MCF 10A (cell line): Measurements from ENCODE around the gene GPAM. TPM values are rescaled to one million over a fixed set of nuclear protein-coding genes. Genes with fewer than 3 reads are reported as not detected.

Experiments used
- BruUV-seq: library from RNA; stranded (reverse); fragments of 400-500 nt; replicated peaks from 2 replicates; lab custom pipeline; 2021; lab: Mats Ljungman, UMichigan
- CTCF ChIA-PET: fragments of 300-600 bp; sonication (Branson Sonifier 250); formaldehyde crosslinking; extraction: SDS; loops from one replicate; lab custom pipeline; 2021; ENCODE audit warnings: antibody characterized with exemption, inconsistent platforms; lab: Yijun Ruan, JAX
- POLR2A ChIA-PET: fragments of 300-600, 350-650 bp; sonication (Branson Sonifier 250); formaldehyde crosslinking; extraction: SDS; loops from one replicate; lab custom pipeline; 2020; ENCODE audit warnings: antibody characterized with exemption, inconsistent platforms; lab: Yijun Ruan, JAX
- DNase-seq: peaks from one replicate; pipeline ENCODE4 v3.0.0-alpha.2; 2018; ENCODE audit not compliant: unreplicated experiment
- H3K27ac Mint-ChIP-seq: one replicate; pipeline ENCODE4 v1.8.0; 2022; ENCODE audit warnings: mild to moderate bottlenecking, low read depth, mixed read lengths; ENCODE audit not compliant: unreplicated experiment
- H3K27me3 Mint-ChIP-seq: one replicate; pipeline ENCODE4 v1.8.0; 2022; ENCODE audit warnings: mixed read lengths; ENCODE audit not compliant: insufficient read depth, unreplicated experiment
- H3K36me3 Mint-ChIP-seq: one replicate; pipeline ENCODE4 v1.8.0; 2022; ENCODE audit warnings: mild to moderate bottlenecking, moderate library complexity, mixed read lengths; ENCODE audit not compliant: insufficient read depth, unreplicated experiment
- H3K4me1 Mint-ChIP-seq: one replicate; pipeline ENCODE4 v1.8.0; 2022; ENCODE audit warnings: mixed read lengths; ENCODE audit not compliant: insufficient read depth, unreplicated experiment
- H3K4me3 Mint-ChIP-seq: one replicate; pipeline ENCODE4 v1.8.0; 2022; ENCODE audit warnings: mild to moderate bottlenecking, moderate library complexity, mixed read lengths; ENCODE audit not compliant: unreplicated experiment
- H3K9me3 Mint-ChIP-seq: one replicate; pipeline ENCODE4 v1.8.0; 2022; ENCODE audit warnings: mixed read lengths; ENCODE audit not compliant: unreplicated experiment
- intact Hi-C: fragments of 100-400 bp; cut with micrococcal nuclease; formaldehyde crosslinking; loops from 2 replicates; pipeline ENCODE4 v1.14.1; 2022
- total RNA-seq: library from RNA; stranded (reverse); gene quantifications from 2 replicates; pipeline ENCODE4 v1.2.3, GENCODE V29; 2022
- TF ChIP-seq, protein P1 (sequence below): fragments of 200-600 bp; IDR thresholded peaks from one replicate; pipeline ENCODE4 v1.8.0; 2022; ENCODE audit warnings: antibody characterized with exemption, mild to moderate bottlenecking; ENCODE audit not compliant: unreplicated experiment

The GPAM gene
- total RNA-seq, 1 experiment from 2014 or later = 20.4 TPM

GRCh38 chr10:112218960-112219359 lies 35.4 kb upstream of the GPAM start:
- Mint-ChIP-seq H3K27ac (no peak overlapping the region), H3K36me3 (peaks cover 13% of the 10 kb centered on the region), H3K9me3 (no peaks in the 10 kb centered on the region), H3K4me3 (no peak overlapping the region), H3K4me1 (peaks cover 38% of the 10 kb centered on the region), H3K27me3 (no peaks in the 10 kb centered on the region)
- intact Hi-C loops = no loop called here
- TF ChIP-seq, protein P1, sequence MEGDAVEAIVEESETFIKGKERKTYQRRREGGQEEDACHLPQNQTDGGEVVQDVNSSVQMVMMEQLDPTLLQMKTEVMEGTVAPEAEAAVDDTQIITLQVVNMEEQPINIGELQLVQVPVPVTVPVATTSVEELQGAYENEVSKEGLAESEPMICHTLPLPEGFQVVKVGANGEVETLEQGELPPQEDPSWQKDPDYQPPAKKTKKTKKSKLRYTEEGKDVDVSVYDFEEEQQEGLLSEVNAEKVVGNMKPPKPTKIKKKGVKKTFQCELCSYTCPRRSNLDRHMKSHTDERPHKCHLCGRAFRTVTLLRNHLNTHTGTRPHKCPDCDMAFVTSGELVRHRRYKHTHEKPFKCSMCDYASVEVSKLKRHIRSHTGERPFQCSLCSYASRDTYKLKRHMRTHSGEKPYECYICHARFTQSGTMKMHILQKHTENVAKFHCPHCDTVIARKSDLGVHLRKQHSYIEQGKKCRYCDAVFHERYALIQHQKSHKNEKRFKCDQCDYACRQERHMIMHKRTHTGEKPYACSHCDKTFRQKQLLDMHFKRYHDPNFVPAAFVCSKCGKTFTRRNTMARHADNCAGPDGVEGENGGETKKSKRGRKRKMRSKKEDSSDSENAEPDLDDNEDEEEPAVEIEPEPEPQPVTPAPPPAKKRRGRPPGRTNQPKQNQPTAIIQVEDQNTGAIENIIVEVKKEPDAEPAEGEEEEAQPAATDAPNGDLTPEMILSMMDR = no peak
- ChIA-PET CTCF (interaction anchor here (0.6 kb wide), 1 partner anchor 1376 kb away, joined by 3 read pairs; no protein-coding TSS in a partner anchor), POLR2A (no interaction called here)
- no TSS peak for BruUV-seq
- DNase-seq = no peak

- peaks cover 18% of the 10 kb centered on the region for H3K36me3 Mint-ChIP-seq
- no peak overlapping the region for H3K4me3 Mint-ChIP-seq
- intact Hi-C loops = no loop called here
- H3K9me3 Mint-ChIP-seq = no peaks in the 10 kb centered on the region
- POLR2A ChIA-PET = no interaction called here
- TF ChIP-seq, protein P1 = no peak
- BruUV-seq = no TSS peak
- H3K27me3 Mint-ChIP-seq = no peaks in the 10 kb centered on the region
- CTCF ChIA-PET = interaction anchor here (1.0 kb wide), 1 partner anchor 1142 kb away, joined by 3 read pairs; no protein-coding TSS in a partner anchor
- no peak for DNase-seq
- H3K4me1 Mint-ChIP-seq = peaks cover 38% of the 10 kb centered on the region
- peak overlapping the region; percentile 47 for H3K27ac Mint-ChIP-seq
Measured at GRCh38 chr10:112218036-112218390, 34.4 kb upstream of the GPAM start.

DNA sequence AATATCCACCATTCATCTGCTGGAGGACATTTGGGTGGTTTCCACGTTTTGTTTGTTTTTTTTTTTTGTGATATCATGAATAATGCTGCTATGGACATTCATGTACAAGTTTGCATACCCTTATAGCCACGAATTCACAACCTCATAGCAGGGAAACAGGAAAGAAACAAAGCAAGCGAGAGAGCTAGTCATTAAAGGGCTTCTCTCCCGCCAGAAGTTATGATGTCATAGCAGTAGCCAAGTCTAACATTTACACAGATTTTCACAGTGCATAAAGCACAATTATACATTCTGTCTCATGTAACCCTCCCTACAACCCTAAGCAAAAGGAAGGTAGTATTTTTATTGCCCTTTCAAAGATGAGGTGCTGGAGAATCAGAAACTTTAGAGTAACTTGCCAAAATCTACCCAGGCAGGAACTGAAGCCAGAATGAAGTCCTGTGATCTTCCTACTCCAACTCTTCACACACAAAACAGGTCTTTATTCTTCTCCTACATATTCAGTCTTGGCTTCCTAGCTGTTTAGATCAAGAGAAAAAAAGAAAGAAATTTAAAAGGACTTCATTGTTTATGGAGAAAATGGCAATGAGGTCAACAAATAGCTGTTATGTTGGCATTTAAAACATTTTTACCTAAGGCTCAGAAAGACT lies 33.9 kb upstream of the GPAM start:
- Mint-ChIP-seq H3K4me3 (no peak overlapping the region), H3K27me3 (no peaks in the 10 kb centered on the region), H3K4me1 (peaks cover 33% of the 10 kb centered on the region), H3K27ac (peak overlapping the region; percentile 47), H3K9me3 (no peaks in the 10 kb centered on the region), H3K36me3 (peaks cover 18% of the 10 kb centered on the region)
- TF ChIP-seq, protein P1 = no peak
- BruUV-seq = no TSS peak
- intact Hi-C loops = no loop called here
- ChIA-PET POLR2A (interaction anchor here (0.6 kb wide), 1 partner anchor 1247 kb away, joined by 3 read pairs; no protein-coding TSS in a partner anchor), CTCF (interaction anchor here (1.0 kb wide), 1 partner anchor 1142 kb away, joined by 3 read pairs; no protein-coding TSS in a partner anchor)
- no peak for DNase-seq

- no peak overlapping the region for H3K4me3 Mint-ChIP-seq
- H3K36me3 Mint-ChIP-seq = peaks cover 21% of the 10 kb centered on the region
- H3K27me3 Mint-ChIP-seq = no peaks in the 10 kb centered on the region
- ChIA-PET POLR2A (interaction anchor here (0.6 kb wide), 1 partner anchor 1248 kb away, joined by 3 read pairs; no protein-coding TSS in a partner anchor), CTCF (no interaction called here)
- intact Hi-C loops = no loop called here
- DNase-seq = no peak
- no peak overlapping the region for H3K27ac Mint-ChIP-seq
- no TSS peak for BruUV-seq
- TF ChIP-seq, protein P1 = no peak
- H3K4me1 Mint-ChIP-seq = peaks cover 27% of the 10 kb centered on the region
- H3K9me3 Mint-ChIP-seq = no peaks in the 10 kb centered on the region
Measured at GRCh38 chr10:112216966-112217365, 33.4 kb upstream of the GPAM start.
